HepG2 (cell line): ENCODE data around the gene DDTL. TPM values are rescaled to one million over a fixed set of nuclear protein-coding genes. Genes with fewer than 3 reads are reported as not detected.
"Not testable (repeated sequence)": the region's sequence is repeated elsewhere in the genome, so short reads cannot be mapped to it uniquely, and the experiment has no call there.

Experiments used
- ATAC-seq: fragments of 200-7000 bp; cut with Tn5 transposase; 3 replicates; pipeline ENCODE4 v1.9.1; 2020; ENCODE audit warnings: mild to moderate bottlenecking, moderate library complexity
- BruUV-seq: library from RNA; stranded (reverse); fragments of 400-500 nt; replicated peaks from 2 replicates; lab custom pipeline; 2021; lab: Mats Ljungman, UMichigan
- CTCF ChIA-PET: fragments of 300-600 bp; formaldehyde crosslinking; extraction: SDS; loops from one replicate; lab custom pipeline; 2021; ENCODE audit warnings: low total read pairs, inconsistent platforms, low intra/inter-chr PET ratio; lab: Yijun Ruan, JAX
- POLR2A ChIA-PET: fragments of 350-600 bp; sonication (Branson Sonifier 250); formaldehyde crosslinking; loops from one replicate; lab custom pipeline; 2020; ENCODE audit warnings: antibody characterized with exemption, inconsistent platforms; lab: Yijun Ruan, JAX
- DNase-seq: peaks from one replicate; pipeline ENCODE4 v3.0.0-alpha.2; 2015; ENCODE audit warnings: low spot score
- FAIRE-seq: peaks from 3 replicates; lab custom pipeline; 2011; peaks lifted over from hg19 to GRCh38; lab: Jason Lieb, UNC
- H2AFZ ChIP-seq: one replicate; pipeline ENCODE4 v1.6.1; 2011; ENCODE audit warnings: low read length, inconsistent platforms
- H3K27ac ChIP-seq: fragments of 300-600 bp; 3 replicates; pipeline ENCODE4 v1.8.0; 2011; ENCODE audit warnings: mixed run types, mild to moderate bottlenecking, mixed read lengths, low read length, inconsistent platforms; ENCODE audit not compliant: insufficient read depth; ENCODE audit errors: extremely low read length
- H3K27me3 ChIP-seq, 2 experiments: fragments of 200-600 bp in 1 of 2; 2 replicates in 1 of 2; 3 replicates in 1 of 2; pipeline versions ENCODE4 v1.6.0 to v1.8.0; 2011; ENCODE audit warnings: low read length in 2 of 2, mild to moderate bottlenecking in 2 of 2, moderate library complexity in 2 of 2, inconsistent platforms in 1 of 2; ENCODE audit not compliant: insufficient read depth in 2 of 2, control insufficient read depth in 1 of 2
- H3K36me3 ChIP-seq, 2 experiments: fragments of 200-600 bp in 1 of 2; replicated peaks in 1 of 2; 2 replicates in 1 of 2; 3 replicates in 1 of 2; pipeline versions ENCODE4 v1.5.1 to v1.8.0; 2011; ENCODE audit warnings: low read length in 2 of 2, inconsistent platforms in 1 of 2; ENCODE audit not compliant: insufficient read depth in 2 of 2, control insufficient read depth in 1 of 2
- H3K4me1 ChIP-seq: 2 replicates; pipeline ENCODE4 v1.5.1; 2012; ENCODE audit warnings: low read length, inconsistent platforms; ENCODE audit not compliant: insufficient read depth
- H3K4me2 ChIP-seq: 2 replicates; pipeline ENCODE4 v1.6.0; 2011; ENCODE audit warnings: low read depth, low read length, inconsistent platforms
- H3K4me3 ChIP-seq, 3 experiments: fragments of 200-600 bp in 1 of 3; sonication (generic), shearing (Covaris generic) in 1 of 3; replicated peaks in 1 of 3; 2 replicates each; pipeline ENCODE4 v1.5.1; 2011 to 2016; ENCODE audit warnings: low read length in 3 of 3, inconsistent platforms in 2 of 3, low read depth in 2 of 3, mild to moderate bottlenecking in 2 of 3, control low read depth in 1 of 3, mixed read lengths in 1 of 3; ENCODE audit not compliant: insufficient read depth in 1 of 3
- H3K79me2 ChIP-seq: one replicate; pipeline ENCODE4 v1.6.1; 2011; ENCODE audit warnings: low read length, inconsistent platforms; ENCODE audit not compliant: insufficient read depth
- H3K9ac ChIP-seq: 2 replicates; pipeline ENCODE4 v1.6.0; 2011; ENCODE audit warnings: mild to moderate bottlenecking, low read depth, low read length, inconsistent platforms; ENCODE audit not compliant: insufficient read depth
- H3K9me3 ChIP-seq: 2 replicates; pipeline ENCODE4 v1.5.1; 2012; ENCODE audit warnings: mild to moderate bottlenecking, low read length
- H4K20me1 ChIP-seq: 2 replicates; pipeline ENCODE4 v1.6.0; 2011; ENCODE audit warnings: inconsistent platforms, mild to moderate bottlenecking, low read length, moderate library complexity; ENCODE audit not compliant: insufficient read depth
- ZNF768 ChIP-seq: sonication (generic); formaldehyde crosslinking; IDR thresholded peaks from 2 replicates; pipeline ENCODE4 v1.4.0; 2020; ENCODE audit warnings: missing genetic modification reagents
- WGBS: methylation state at CpG from one replicate; pipeline ENCODE4 v1.1.6; 2017; ENCODE audit warnings: low lambda C conversion rate; 5-methylcytosine and 5-hydroxymethylcytosine counted together
- in situ Hi-C: cut with HindIII; loops from 2 replicates; pipeline ENCODE4 v1.10.0; 2017; ENCODE audit warnings: low pct_unique_long_range_greater_than_20kb; ENCODE audit not compliant: extremely low pct_ligation_motif_present
- intact Hi-C: fragments of 100-400 bp; cut with micrococcal nuclease; formaldehyde crosslinking; loops from one replicate; pipeline ENCODE4 v1.10.0; 2022; ENCODE audit not compliant: unreplicated experiment
- polyA plus RNA-seq, 8 experiments: library from polyadenylated mRNA; depleted of rRNA in 3 of 8; stranded (reverse) in 7 of 8; unstranded in 1 of 8; fragments of >200 nt; fragmentation: Illumina TruSeq in 4 of 8; extraction: Trizol in 4 of 8; gene quantifications; 2 replicates each; pipeline versions ENCODE4 v1.2.1 to v1.2.3, GENCODE V29; 2011 to 2016; ENCODE audit warnings: low read depth in 4 of 8, missing spikeins in 1 of 8, mixed read lengths in 1 of 8; ENCODE audit not compliant: insufficient read depth in 1 of 8
- total RNA-seq, 5 experiments: library from RNA; depleted of rRNA; stranded (reverse); fragments of >200 nt; fragmentation: Illumina TruSeq; extraction: Trizol; gene quantifications; 2 replicates each; pipeline ENCODE4 v1.2.3, GENCODE V29; 2016; ENCODE audit warnings: low read depth in 1 of 5

DDTL gene
- total and polyA plus RNA-seq, 2 of the 13 experiments (the other 11 are each of a cell fraction or from before 2014, with no cell fraction given) = 0.31 TPM; not detected in 1

DNA sequence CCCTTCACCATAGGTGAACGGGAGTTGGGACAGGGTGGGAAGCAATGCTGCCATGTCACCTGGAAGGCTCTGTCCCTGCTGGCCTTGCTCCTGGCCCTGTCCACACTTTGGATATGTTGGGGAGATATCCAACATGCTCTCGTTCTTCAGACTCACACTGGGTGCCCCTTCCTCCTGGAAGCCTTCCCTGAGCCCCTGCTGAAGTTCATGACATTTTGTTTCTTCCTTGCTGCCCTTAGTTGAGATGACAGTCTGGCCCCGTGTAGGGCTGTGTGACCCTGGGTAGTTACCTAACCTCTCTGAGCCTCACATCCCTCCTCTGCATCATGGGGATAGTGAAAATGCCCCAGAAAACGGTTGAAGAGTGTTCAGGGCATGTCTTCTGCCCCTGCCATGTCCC is 13.2 kb upstream of the DDTL start:
- H3K9ac ChIP-seq, H4K20me1 ChIP-seq, BruUV-seq, DNase-seq, H3K4me3 ChIP-seq, in situ Hi-C loops, H3K27ac ChIP-seq, ATAC-seq, CTCF ChIA-PET, H2AFZ ChIP-seq, H3K9me3 ChIP-seq, H3K27me3 ChIP-seq, POLR2A ChIA-PET, H3K36me3 ChIP-seq, H3K4me2 ChIP-seq, H3K79me2 ChIP-seq, H3K4me1 ChIP-seq, FAIRE-seq: not testable (repeated sequence)
- intact Hi-C loops = loop anchor here (10.0 kb wide), 1 partner anchor 291 kb away; the partner anchor contains the start of gene GGT5
- peak; percentile 82 for TF ChIP-seq ZNF768 (CRISPR knock-in tag)
- 58% methylated on average over 3 of the region's 4 CpGs for WGBS

DNA sequence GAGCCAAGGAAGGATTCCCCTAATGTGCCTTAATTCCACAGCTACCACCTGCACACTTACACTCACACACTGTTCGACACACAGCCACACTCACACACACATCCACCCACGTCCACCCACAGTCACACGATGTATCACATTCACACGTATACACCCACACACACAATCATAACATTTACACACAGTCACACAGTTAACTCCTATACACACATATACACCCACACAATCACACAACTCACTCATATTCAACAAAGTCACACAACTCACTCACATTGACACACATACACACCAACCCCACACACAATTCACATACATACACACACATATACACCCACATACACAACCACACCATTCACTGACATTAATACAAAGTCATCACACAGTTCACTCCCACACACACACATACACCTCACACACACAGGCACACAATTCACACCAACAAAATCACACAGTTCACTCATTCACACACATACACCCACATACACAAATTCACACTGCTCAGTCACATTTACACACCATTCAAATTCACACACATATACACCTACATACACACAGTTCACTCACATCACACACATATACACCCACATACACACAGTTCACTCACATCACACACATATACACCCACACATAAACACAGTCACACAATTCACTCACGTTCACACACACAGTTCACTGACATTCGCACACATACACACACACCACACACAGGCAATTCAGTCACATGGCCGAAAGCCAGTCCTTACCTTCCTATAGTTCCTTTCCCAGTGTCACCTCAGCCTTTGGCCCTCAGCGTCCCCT is 12.3 kb upstream of the DDTL start:
- H3K27me3 ChIP-seq, H3K9me3 ChIP-seq, CTCF ChIA-PET, H3K4me2 ChIP-seq, H3K9ac ChIP-seq, H3K4me1 ChIP-seq, FAIRE-seq, H3K36me3 ChIP-seq, BruUV-seq, in situ Hi-C loops, H3K4me3 ChIP-seq, POLR2A ChIA-PET, H3K79me2 ChIP-seq, H2AFZ ChIP-seq, ATAC-seq, H3K27ac ChIP-seq, H4K20me1 ChIP-seq, DNase-seq: not testable (repeated sequence)
- 21% methylated on average over 8 of the region's 8 CpGs for WGBS
- intact Hi-C loops = loop anchor here (10.0 kb wide), 1 partner anchor 290 kb away; the partner anchor contains the start of gene GGT5

DNA sequence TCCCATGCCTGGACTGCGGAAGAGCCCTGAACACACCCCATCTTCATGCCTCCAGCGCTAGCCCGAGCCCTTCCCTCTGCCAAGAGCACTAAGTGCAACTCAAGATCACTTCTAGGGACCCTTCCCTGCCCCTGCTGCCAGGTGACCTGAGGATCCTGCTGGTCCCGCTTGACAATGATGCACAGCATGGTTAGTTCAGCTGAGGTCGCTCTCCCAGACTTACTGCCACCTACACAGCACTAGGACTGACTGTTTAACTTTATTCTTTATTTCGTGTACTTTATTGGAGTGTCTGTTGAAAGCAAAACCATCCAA is 11.7 kb upstream of the DDTL start:
- POLR2A ChIA-PET, H3K4me1 ChIP-seq, H3K27ac ChIP-seq, ATAC-seq, BruUV-seq, in situ Hi-C loops, H3K36me3 ChIP-seq, FAIRE-seq, H3K4me3 ChIP-seq, H3K9ac ChIP-seq, CTCF ChIA-PET, H3K4me2 ChIP-seq, H4K20me1 ChIP-seq, H3K9me3 ChIP-seq, H2AFZ ChIP-seq, H3K27me3 ChIP-seq, H3K79me2 ChIP-seq, DNase-seq: not testable (repeated sequence)
- intact Hi-C loops = loop anchor here (10.0 kb wide), 1 partner anchor 290 kb away; the partner anchor contains the start of gene GGT5
- WGBS = 3% methylated on average over 5 of the region's 6 CpGs

- FAIRE-seq, DNase-seq, H3K4me1 ChIP-seq, H3K27me3 ChIP-seq, H4K20me1 ChIP-seq, H3K9me3 ChIP-seq, POLR2A ChIA-PET, BruUV-seq, H3K79me2 ChIP-seq, H3K4me2 ChIP-seq, H3K36me3 ChIP-seq, H3K4me3 ChIP-seq, ATAC-seq, H3K9ac ChIP-seq, H2AFZ ChIP-seq, in situ Hi-C loops, H3K27ac ChIP-seq: not testable (repeated sequence)
- CTCF ChIA-PET = interaction anchor here (0.9 kb wide), 1 partner anchor 219 kb away, joined by 5 read pairs; no protein-coding TSS in a partner anchor
- intact Hi-C loops = loop anchor here (10.0 kb wide), 1 partner anchor 289 kb away; the partner anchor contains the start of gene GGT5
- 43% methylated on average over 7 of the region's 8 CpGs for WGBS
Observed at GRCh38 chr22:23955886-23956285, 10.8 kb upstream of the DDTL start.
